ENCODE results near the gene KRT83.
A peak's percentile ranks its signal among the peaks of the same experiment; 100 is the strongest.

The KRT83 gene

DNA sequence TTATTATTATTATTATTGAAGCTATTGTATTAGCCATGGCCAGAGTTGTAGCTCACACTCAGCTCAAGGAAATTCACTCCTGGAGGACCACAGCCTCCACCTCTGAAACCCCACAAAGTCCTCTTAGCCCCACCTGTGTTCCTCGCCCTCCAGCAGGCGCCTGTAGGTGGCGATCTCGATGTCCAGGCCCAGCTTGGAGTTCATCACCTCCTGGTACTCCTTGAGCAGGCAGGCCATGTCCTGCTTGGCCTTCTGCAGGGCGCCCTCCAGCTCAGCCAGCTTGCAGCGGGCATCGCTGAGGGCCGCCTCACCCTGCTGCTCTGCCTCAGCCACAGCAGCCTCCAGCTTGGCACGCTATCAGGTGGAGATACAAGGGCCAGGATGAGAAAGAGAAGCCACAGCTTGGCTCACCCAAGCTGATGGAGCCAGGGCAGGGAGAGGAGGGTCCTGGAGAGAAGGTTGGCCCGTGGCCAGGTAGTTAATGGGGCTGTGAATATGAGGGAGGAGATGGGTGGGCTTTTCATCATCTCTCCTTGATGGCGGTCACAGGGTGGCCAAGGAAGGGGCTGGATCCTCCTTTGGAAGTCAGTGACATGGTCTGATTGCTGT lies 41.0 kb upstream of the KRT83 start:
- Histone ChIP-seq H3K36me3 (ENCODE audit: insufficient read depth, low read length) (no peaks in the 10 kb centered on the region), H3K27ac (ENCODE audit: low read depth, low read length, poor library complexity, severe bottlenecking) (no peak overlapping the region), H3K9me2 (ENCODE audit: low read depth, low read length) (no peaks in the 10 kb centered on the region), H2AFZ (ENCODE audit: low read length) (no peak overlapping the region), H4K20me1 (ENCODE audit: insufficient read depth, low read length) (no peaks in the 10 kb centered on the region), H3K9ac (ENCODE audit: low read length) (no peak overlapping the region), H3K9me3 (ENCODE audit: low read length) (no peaks in the 10 kb centered on the region), H3K4me1 (ENCODE audit: insufficient read depth, low read length, severe bottlenecking) (peaks cover 23% of the 10 kb centered on the region), H3K4me3 (ENCODE audit: low read depth, low read length, poor library complexity, severe bottlenecking) (no peak overlapping the region), H3K4me2 (ENCODE audit: low read length) (no peak overlapping the region), H3K27me3 (ENCODE audit: insufficient read depth, low read length) (no peaks in the 10 kb centered on the region), H3F3A (ENCODE audit: insufficient read depth, low read length) (no peaks in the 10 kb centered on the region), H3K79me2 (ENCODE audit: insufficient read depth, low read length) (no peaks in the 10 kb centered on the region)
- TF ChIP-seq EZH2 (IDR thresholded peaks at IDR 0.05; ENCODE audit: borderline replicate concordance, low read length): no peak
- TF ChIP-seq, protein P1, sequence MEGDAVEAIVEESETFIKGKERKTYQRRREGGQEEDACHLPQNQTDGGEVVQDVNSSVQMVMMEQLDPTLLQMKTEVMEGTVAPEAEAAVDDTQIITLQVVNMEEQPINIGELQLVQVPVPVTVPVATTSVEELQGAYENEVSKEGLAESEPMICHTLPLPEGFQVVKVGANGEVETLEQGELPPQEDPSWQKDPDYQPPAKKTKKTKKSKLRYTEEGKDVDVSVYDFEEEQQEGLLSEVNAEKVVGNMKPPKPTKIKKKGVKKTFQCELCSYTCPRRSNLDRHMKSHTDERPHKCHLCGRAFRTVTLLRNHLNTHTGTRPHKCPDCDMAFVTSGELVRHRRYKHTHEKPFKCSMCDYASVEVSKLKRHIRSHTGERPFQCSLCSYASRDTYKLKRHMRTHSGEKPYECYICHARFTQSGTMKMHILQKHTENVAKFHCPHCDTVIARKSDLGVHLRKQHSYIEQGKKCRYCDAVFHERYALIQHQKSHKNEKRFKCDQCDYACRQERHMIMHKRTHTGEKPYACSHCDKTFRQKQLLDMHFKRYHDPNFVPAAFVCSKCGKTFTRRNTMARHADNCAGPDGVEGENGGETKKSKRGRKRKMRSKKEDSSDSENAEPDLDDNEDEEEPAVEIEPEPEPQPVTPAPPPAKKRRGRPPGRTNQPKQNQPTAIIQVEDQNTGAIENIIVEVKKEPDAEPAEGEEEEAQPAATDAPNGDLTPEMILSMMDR (IDR thresholded peaks at IDR 0.05; ENCODE audit: low read length): peak; percentile 50

DNA sequence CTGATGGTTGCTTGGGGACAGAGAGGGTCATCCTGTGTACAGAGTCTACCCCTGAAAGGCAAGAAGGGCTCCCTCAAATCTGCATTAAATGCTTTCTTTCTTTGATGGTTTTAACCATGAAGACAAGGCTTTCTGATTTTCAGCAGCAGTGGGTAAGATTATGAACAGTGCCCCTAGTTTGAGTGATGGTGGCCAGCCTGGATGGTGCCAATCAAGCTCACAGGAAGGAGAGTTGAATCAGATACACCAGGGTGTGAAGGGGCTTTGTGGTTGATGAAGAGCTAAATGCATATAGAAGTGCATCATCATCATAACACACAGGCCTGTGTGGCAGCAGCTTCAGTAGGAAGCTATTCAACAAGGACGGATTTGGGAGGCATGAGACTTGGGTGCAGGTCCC lies 40.4 kb upstream of the KRT83 start:
- no peaks in the 10 kb centered on the region for H3K27me3 ChIP-seq (ENCODE audit: insufficient read depth, low read length)
- H3K9me2 ChIP-seq (ENCODE audit: low read depth, low read length): no peaks in the 10 kb centered on the region
- H3K4me2 ChIP-seq (ENCODE audit: low read length): no peak overlapping the region
- no peak overlapping the region for H3K4me3 ChIP-seq (ENCODE audit: low read depth, low read length, poor library complexity, severe bottlenecking)
- no peaks in the 10 kb centered on the region for H3F3A ChIP-seq (ENCODE audit: insufficient read depth, low read length)
- TF ChIP-seq EZH2 (IDR thresholded peaks at IDR 0.05; ENCODE audit: borderline replicate concordance, low read length): no peak
- TF ChIP-seq, protein P1 (IDR thresholded peaks at IDR 0.05; ENCODE audit: low read length): no peak
- H3K36me3 ChIP-seq (ENCODE audit: insufficient read depth, low read length): no peaks in the 10 kb centered on the region
- H3K9me3 ChIP-seq (ENCODE audit: low read length): no peaks in the 10 kb centered on the region
- H3K27ac ChIP-seq (ENCODE audit: low read depth, low read length, poor library complexity, severe bottlenecking): no peak overlapping the region
- H3K9ac ChIP-seq (ENCODE audit: low read length): no peak overlapping the region
- H4K20me1 ChIP-seq (ENCODE audit: insufficient read depth, low read length): no peaks in the 10 kb centered on the region
- peaks cover 23% of the 10 kb centered on the region for H3K4me1 ChIP-seq (ENCODE audit: insufficient read depth, low read length, severe bottlenecking)
- H3K79me2 ChIP-seq (ENCODE audit: insufficient read depth, low read length): no peaks in the 10 kb centered on the region
- no peak overlapping the region for H2AFZ ChIP-seq (ENCODE audit: low read length)

DNA sequence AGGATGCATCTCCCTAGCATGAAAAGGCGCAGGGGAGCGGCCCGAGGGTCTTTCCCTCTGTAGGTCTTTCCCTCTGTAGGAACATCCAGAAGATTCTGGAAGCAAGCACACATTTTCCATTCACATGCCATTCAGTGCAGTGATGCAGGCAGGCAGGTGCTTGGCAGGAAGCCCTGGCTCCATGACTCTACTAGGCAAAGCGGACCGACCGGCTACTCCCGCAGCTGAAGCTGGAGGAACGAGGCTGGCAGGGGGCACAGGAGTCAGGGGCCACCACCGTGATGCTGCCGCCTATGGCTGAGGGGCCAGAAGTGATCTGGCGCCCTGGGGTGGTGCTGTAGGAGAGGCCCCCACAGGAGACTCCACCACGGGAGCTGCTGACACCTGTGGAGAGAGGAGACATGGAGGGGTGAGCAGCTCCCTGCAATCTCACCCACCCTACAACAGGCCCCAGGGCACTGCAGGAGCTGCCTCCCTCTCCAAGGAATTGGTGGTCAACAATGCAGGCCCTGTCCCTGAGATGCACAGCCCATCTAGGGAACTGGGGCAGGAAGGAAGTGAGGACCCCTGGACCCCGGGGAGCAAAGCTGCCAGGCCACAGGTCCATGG lies 39.6 kb upstream of the KRT83 start:
- Histone ChIP-seq H3K27me3 (ENCODE audit: insufficient read depth, low read length) (no peaks in the 10 kb centered on the region), H3K4me1 (ENCODE audit: insufficient read depth, low read length, severe bottlenecking) (peaks cover 23% of the 10 kb centered on the region), H3K9me2 (ENCODE audit: low read depth, low read length) (no peaks in the 10 kb centered on the region), H3K9me3 (ENCODE audit: low read length) (no peaks in the 10 kb centered on the region), H3K4me2 (ENCODE audit: low read length) (no peak overlapping the region), H2AFZ (ENCODE audit: low read length) (no peak overlapping the region), H3K79me2 (ENCODE audit: insufficient read depth, low read length) (no peaks in the 10 kb centered on the region), H3F3A (ENCODE audit: insufficient read depth, low read length) (no peaks in the 10 kb centered on the region), H3K27ac (ENCODE audit: low read depth, low read length, poor library complexity, severe bottlenecking) (no peak overlapping the region), H4K20me1 (ENCODE audit: insufficient read depth, low read length) (no peaks in the 10 kb centered on the region), H3K4me3 (ENCODE audit: low read depth, low read length, poor library complexity, severe bottlenecking) (no peak overlapping the region), H3K36me3 (ENCODE audit: insufficient read depth, low read length) (no peaks in the 10 kb centered on the region), H3K9ac (ENCODE audit: low read length) (no peak overlapping the region)
- TF ChIP-seq, protein P1 (IDR thresholded peaks at IDR 0.05; ENCODE audit: low read length): no peak
- no peak for TF ChIP-seq EZH2 (IDR thresholded peaks at IDR 0.05; ENCODE audit: borderline replicate concordance, low read length)
